C4-2B (cell line): ENCODE measurements around the gene PLPPR2.
"Not testable (repeated sequence)": the region's sequence is repeated elsewhere in the genome, so short reads cannot be mapped to it uniquely, and the experiment has no call there.

Source experiments
- CTCF ChIP-seq: fragments of 450-650 bp; conservative IDR thresholded peaks from 2 replicates; pipeline ENCODE4 v1.5.1; 2017; ENCODE audit warnings: mild to moderate bottlenecking
- ZFX ChIP-seq: fragments of 450-650 bp; IDR thresholded peaks from 2 replicates; pipeline ENCODE4 v1.6.1; 2017

GRCh38 chr19:11379269-11379845 lies 24.1 kb downstream of the PLPPR2 start:
- not testable (repeated sequence) for TF ChIP-seq CTCF, ZFX
